Amniotic epithelial cell (primary cell): ENCODE measurements around the gene TBK1.
A peak's percentile ranks its signal among the peaks of the same experiment; 100 is the strongest.

Experiments used
- DNase-seq: peaks from one replicate; pipeline ENCODE4 v3.0.0-alpha.2; 2010; ENCODE audit warnings: low read depth

The TBK1 gene

DNA sequence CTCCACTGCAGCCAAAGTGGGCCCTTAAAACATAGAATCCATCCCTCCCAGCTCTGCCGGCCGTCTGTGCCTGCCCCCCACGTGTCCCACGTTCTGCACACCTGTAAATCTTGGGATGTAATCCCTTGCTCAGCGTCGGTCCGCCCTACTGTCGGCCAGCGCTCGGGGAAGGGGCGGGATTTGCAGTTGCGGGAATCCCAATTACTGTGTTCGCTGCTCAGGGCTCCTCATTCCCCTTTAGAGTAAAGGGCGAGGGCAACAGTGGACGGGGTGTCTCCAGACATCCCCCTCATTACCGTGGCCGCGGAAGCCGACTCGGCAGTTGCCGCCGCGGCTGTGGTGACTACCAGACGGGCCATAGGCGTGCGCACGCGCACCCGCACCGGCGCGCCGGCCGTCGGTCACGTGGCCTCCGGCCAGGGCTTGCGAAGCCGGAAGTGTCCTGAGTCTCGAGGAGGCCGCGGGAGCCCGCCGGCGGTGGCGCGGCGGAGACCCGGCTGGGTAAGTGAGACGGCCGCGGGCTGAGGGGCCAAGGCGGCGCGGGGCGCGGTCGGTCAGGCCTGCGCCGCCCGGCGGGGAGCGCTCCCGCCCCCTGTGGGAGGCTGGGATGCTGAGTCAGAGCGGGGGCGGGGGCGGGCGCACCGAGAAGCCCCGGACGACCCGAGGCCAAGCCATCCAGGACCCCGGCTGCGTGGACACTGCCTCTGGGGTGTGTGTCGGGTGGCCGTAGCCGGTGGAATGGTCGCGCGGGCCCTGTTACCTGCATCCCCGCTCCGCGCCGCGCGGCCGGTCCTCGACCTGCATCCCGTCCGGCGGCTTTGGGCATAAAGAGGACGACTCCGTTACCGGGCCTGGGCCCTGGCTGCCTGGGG lies at the start of gene TBK1:
TBK1 (plus strand) TSS at position 434 of the 872 bp plus-strand sequence. CDS start 3,751 bp downstream, outside the sequence.
- DNase-seq: peak; percentile 75

GRCh38 chr12:64402181-64402580 lies 49.7 kb upstream of the TBK1 start:
- no peak for DNase-seq

- peak; percentile 97 for DNase-seq
Observed at GRCh38 chr12:64403707-64404469, 48.0 kb upstream of the TBK1 start, which contains the start of gene XPOT. Gene XPOT (plus strand): TSS chr12:64404392. CDS start chr12:64410036, 5,644 bp downstream.

DNA sequence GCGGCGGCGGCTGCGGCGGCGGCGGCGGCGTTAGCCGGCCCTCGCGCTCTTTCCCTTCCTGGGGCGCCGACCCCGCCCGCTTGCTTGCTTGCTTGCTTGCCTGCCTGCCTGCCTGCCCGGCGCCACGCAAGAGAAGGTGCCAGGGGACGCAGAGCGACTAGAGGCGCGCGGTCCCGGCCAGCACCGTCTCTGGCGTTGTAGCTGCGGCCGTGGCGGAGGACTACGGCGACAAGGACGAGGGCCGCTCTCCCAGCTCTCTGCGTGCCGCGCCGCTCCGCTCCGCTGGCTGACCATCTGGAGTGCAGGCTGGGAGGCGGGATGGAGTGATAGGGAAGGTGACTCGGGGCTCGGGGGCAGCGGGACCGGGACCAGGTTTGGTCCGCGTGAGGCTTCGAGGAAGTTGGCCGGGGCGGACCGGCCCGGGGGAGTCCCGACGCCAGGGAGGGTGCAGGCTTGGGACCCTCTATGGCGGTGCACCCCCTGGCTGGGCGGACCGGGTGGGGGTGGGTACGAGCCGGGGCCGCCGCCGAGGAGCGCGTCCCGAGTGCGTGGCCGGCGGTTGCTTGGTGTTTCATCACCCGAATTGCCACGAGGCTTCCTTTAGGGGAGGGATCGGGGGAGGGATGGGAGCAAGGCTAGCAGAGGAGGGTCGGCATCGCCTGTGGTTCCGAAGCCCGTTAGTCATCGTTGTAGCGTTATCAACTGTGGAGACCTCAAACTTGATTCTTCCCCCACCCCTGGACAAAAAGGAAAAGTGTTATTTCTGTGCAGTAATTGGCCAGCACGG lies 47.3 kb upstream of the TBK1 start:
- peak; percentile 84 for DNase-seq

DNA sequence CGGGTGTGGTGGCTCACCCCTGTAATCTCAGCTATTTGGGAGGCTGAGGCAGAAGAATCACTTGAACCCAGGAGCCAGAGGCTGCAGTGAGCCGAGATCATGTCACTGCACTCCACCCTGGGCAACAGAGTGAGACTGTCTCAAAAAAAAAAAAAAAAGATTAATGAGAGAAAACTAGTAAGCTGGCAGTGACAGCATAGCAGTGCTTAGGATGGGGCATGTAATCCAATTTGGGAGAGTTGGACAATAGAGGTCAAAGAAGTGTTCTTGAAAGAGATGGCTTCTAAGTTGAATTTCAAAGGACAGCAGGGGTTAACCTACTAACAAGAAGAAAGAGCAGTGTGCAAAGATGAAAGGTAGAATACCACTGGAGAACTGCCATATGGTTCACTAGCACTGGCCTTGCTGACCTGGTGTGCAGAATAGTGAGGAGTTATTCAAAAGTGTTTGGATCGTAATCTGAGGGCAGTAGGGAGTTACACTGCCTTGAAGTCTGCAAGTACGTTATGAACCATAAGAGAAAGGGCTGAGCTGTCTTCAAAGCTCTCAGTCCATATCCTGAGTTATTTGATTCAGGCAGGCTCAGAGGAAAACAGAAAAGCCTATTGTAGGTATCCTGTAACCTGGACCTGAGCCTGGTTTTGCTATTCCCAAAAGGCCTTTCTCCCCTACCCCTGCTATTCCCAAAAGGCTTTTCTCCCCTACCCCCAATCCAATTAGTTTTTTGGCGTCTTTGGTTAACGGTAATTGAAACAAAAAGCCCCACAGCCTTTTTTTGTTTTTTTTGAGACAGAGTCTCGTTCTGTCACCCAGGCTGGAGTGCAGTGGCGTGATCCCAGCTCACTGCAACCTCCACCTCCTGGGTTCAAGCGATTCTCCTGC lies 44.3 kb upstream of the TBK1 start:
- no peak for DNase-seq

GRCh38 chr12:64411427-64411826 lies 40.5 kb upstream of the TBK1 start:
- DNase-seq: no peak

DNA sequence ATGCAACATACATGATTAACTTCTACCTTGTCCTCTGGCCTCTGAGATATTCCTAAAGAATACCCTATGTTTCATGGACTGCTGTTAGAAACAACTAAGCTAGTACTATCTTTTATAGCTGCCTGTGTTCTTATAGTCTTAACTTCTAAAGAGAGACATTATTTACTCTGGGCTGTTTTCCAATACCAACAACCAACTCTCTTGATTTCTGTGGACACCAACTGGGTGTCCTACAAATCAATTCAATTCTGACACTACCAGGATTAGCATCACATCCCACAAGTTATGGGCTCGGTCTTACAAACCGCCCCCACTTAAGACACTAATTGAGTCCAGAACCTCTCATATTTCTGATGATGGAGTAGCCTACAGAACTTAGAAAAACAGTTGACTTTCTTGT lies 39.5 kb upstream of the TBK1 start:
- no peak for DNase-seq

- DNase-seq: no peak
Observed at GRCh38 chr12:64413884-64414283, 38.0 kb upstream of the TBK1 start.

DNA sequence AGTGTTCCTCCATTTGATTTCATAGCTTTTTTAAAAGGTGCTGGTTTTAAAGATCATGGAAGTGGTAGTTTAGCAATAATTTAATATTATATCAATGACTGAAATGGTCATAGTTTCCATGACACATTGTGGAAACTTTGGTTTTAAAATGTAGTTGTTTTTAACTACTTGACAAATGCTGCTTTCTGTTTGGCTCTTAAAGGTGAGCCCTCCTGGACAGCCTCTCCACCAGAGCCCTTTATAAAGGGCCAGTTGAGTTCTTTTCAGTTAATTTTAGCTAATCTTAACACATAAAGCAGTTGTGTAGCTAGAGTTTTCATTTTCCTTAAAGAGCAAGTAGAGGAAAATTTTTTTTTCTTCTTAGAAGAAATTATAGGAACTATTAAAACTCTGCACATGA lies 33.7 kb upstream of the TBK1 start:
- DNase-seq: no peak

GRCh38 chr12:64419696-64420095 lies 32.2 kb upstream of the TBK1 start:
- DNase-seq: no peak

- DNase-seq: no peak
Observed at GRCh38 chr12:64427988-64428387, 23.9 kb upstream of the TBK1 start.

GRCh38 chr12:64428956-64429355 lies 23.0 kb upstream of the TBK1 start:
- no peak for DNase-seq

GRCh38 chr12:64430886-64431285 lies 21.0 kb upstream of the TBK1 start:
- no peak for DNase-seq

GRCh38 chr12:64431791-64432190 lies 20.1 kb upstream of the TBK1 start:
- DNase-seq: peak; percentile 64

GRCh38 chr12:64433915-64434314 lies 18.0 kb upstream of the TBK1 start:
- no peak for DNase-seq

GRCh38 chr12:64440100-64440499 lies 11.8 kb upstream of the TBK1 start:
- DNase-seq: no peak

- DNase-seq: no peak
Observed at GRCh38 chr12:64445490-64445889, 6.4 kb upstream of the TBK1 start.

- DNase-seq: no peak
Observed at GRCh38 chr12:64446295-64446694, 5.6 kb upstream of the TBK1 start.

- DNase-seq: no peak
Observed at GRCh38 chr12:64450057-64450640, 1.8 kb upstream of the TBK1 start.

- DNase-seq: no peak
Observed at GRCh38 chr12:64450711-64451486, 1.0 kb upstream of the TBK1 start.
